IMR-90 (cell line): ENCODE measurements around the gene SLC25A12. TPM values are rescaled to one million over a fixed set of nuclear protein-coding genes. Genes with fewer than 3 reads are reported as not detected.

ENCODE experiments used
- ATAC-seq: fragments of 200-7000 bp; cut with Tn5 transposase; 2 replicates; pipeline ENCODE4 v1.9.1; 2020; ENCODE audit warnings: low read depth, mild to moderate bottlenecking, moderate library complexity
- BruUV-seq: library from RNA; stranded (reverse); fragments of 400-500 nt; replicated peaks from 2 replicates; lab custom pipeline; 2021; lab: Mats Ljungman, UMichigan
- CTCF ChIA-PET: fragments of 300-600 bp; formaldehyde crosslinking; extraction: SDS; loops from one replicate; lab custom pipeline; 2021; ENCODE audit warnings: antibody characterized with exemption; lab: Yijun Ruan, JAX
- POLR2A ChIA-PET: fragments of 300-600 bp; sonication (Branson Sonifier 250); formaldehyde crosslinking; loops from one replicate; lab custom pipeline; 2022; ENCODE audit warnings: antibody characterized with exemption; ENCODE audit not compliant: unreplicated experiment; lab: Charles Lee
- DNase-seq: peaks from one replicate; pipeline ENCODE4 v3.0.0; 2013
- H2AFZ ChIP-seq: replicated peaks from 2 replicates; pipeline ENCODE3; 2013; ENCODE audit warnings: low read length, mild to moderate bottlenecking; ENCODE audit not compliant: poor library complexity
- H2AK5ac ChIP-seq: 2 replicates; pipeline ENCODE4 v1.6.1; 2013; ENCODE audit warnings: low read depth, low read length, inconsistent platforms
- H2AK9ac ChIP-seq: replicated peaks from 2 replicates; pipeline ENCODE3; 2013; ENCODE audit warnings: mild to moderate bottlenecking, low read depth, low read length, moderate library complexity; ENCODE audit not compliant: poor library complexity
- H2BK120ac ChIP-seq: 2 replicates; pipeline ENCODE4 v1.6.1; 2013; ENCODE audit warnings: low read depth, low read length, inconsistent platforms
- H2BK15ac ChIP-seq: 3 replicates; pipeline ENCODE4 v1.6.1; 2013; ENCODE audit warnings: low read depth, low read length, inconsistent platforms
- H2BK20ac ChIP-seq: 2 replicates; pipeline ENCODE4 v1.6.1; 2013; ENCODE audit warnings: low read depth, mild to moderate bottlenecking, inconsistent platforms, low read length, moderate library complexity
- H2BK5ac ChIP-seq: 2 replicates; pipeline ENCODE4 v1.6.1; 2013; ENCODE audit warnings: mild to moderate bottlenecking, low read depth, low read length, inconsistent platforms; ENCODE audit not compliant: poor library complexity, severe bottlenecking
- H3K14ac ChIP-seq: replicated peaks from 2 replicates; pipeline ENCODE4 v1.6.1; 2013; ENCODE audit warnings: low read depth, low read length, inconsistent platforms
- H3K18ac ChIP-seq: 2 replicates; pipeline ENCODE4 v1.6.1; 2013; ENCODE audit warnings: low read depth, low read length, control low read depth
- H3K23ac ChIP-seq: 2 replicates; pipeline ENCODE4 v1.6.1; 2013; ENCODE audit warnings: low read depth, low read length, inconsistent platforms
- H3K27ac ChIP-seq: 2 replicates; pipeline ENCODE4 v1.5.1; 2013; ENCODE audit warnings: mild to moderate bottlenecking, control low read depth, low read length; ENCODE audit not compliant: insufficient read depth
- H3K27me3 ChIP-seq: 2 replicates; pipeline ENCODE4 v1.6.1; 2013; ENCODE audit warnings: low read length; ENCODE audit not compliant: control insufficient read depth, insufficient read depth
- H3K36me3 ChIP-seq: 2 replicates; pipeline ENCODE4 v1.6.1; 2013; ENCODE audit warnings: low read length, mixed read lengths; ENCODE audit not compliant: control insufficient read depth, insufficient read depth
- H3K4ac ChIP-seq: 2 replicates; pipeline ENCODE4 v1.6.1; 2013; ENCODE audit warnings: low read depth, low read length, inconsistent platforms
- H3K4me1 ChIP-seq: 2 replicates; pipeline ENCODE4 v1.6.1; 2013; ENCODE audit warnings: low read length, mixed read lengths; ENCODE audit not compliant: control insufficient read depth, insufficient read depth
- H3K4me2 ChIP-seq: 2 replicates; pipeline ENCODE4 v1.6.1; 2013; ENCODE audit warnings: low read depth, mild to moderate bottlenecking, control low read depth, low read length, moderate library complexity
- H3K4me3 ChIP-seq: 2 replicates; pipeline ENCODE4 v1.5.1; 2013; ENCODE audit warnings: low read depth, mild to moderate bottlenecking, control low read depth, low read length, moderate library complexity; ENCODE audit not compliant: insufficient read depth
- H3K56ac ChIP-seq: 2 replicates; pipeline ENCODE4 v1.6.1; 2013; ENCODE audit warnings: low read length, inconsistent platforms; ENCODE audit not compliant: insufficient read depth; ENCODE audit errors: extremely low read depth
- H3K79me1 ChIP-seq, 2 experiments: 2 replicates each; pipeline ENCODE4 v1.6.1; 2013; ENCODE audit warnings: low read length in 2 of 2, inconsistent platforms in 1 of 2, low read depth in 1 of 2
- H3K9ac ChIP-seq: 2 replicates; pipeline ENCODE4 v1.6.1; 2013; ENCODE audit warnings: low read depth, low read length, control low read depth
- H3K9me1 ChIP-seq: 2 replicates; pipeline ENCODE4 v1.6.1; 2013; ENCODE audit warnings: low read length, inconsistent platforms; ENCODE audit not compliant: insufficient read depth
- H3K9me3 ChIP-seq: 2 replicates; pipeline ENCODE4 v1.6.1; 2013; ENCODE audit warnings: low read length; ENCODE audit not compliant: control insufficient read depth, insufficient read depth
- H4K20me1 ChIP-seq: 2 replicates; pipeline ENCODE4 v1.6.1; 2013; ENCODE audit warnings: low read length, inconsistent platforms; ENCODE audit not compliant: insufficient read depth
- H4K5ac ChIP-seq: 2 replicates; pipeline ENCODE4 v1.6.1; 2013; ENCODE audit warnings: mild to moderate bottlenecking, low read depth, low read length, control low read depth
- H4K8ac ChIP-seq, 2 experiments: 2 replicates each; pipeline ENCODE4 v1.6.1; 2013; ENCODE audit warnings: low read depth in 2 of 2, low read length in 2 of 2, control low read depth in 1 of 2, inconsistent platforms in 1 of 2
- H4K91ac ChIP-seq: 2 replicates; pipeline ENCODE4 v1.6.1; 2013; ENCODE audit warnings: low read depth, low read length, inconsistent platforms; ENCODE audit not compliant: insufficient read depth
- BHLHE40 ChIP-seq: fragments of 150-350 bp; IDR thresholded peaks from 2 replicates; pipeline ENCODE4 v1.6.1; 2016; ENCODE audit warnings: mild to moderate bottlenecking, low read depth, low read length
- CTCF ChIP-seq: conservative IDR thresholded peaks from 2 replicates; pipeline ENCODE4 v1.5.1; 2012; ENCODE audit warnings: mild to moderate bottlenecking, low read depth, low read length, improper control_type of control experiment
- FOS ChIP-seq: fragments of 150-350 bp; IDR thresholded peaks from 2 replicates; pipeline ENCODE4 v1.6.1; 2016; ENCODE audit warnings: low read depth, low read length
- MAFK ChIP-seq: IDR thresholded peaks from 2 replicates; pipeline ENCODE4 v1.6.1; 2012; ENCODE audit warnings: low read depth, low read length, improper control_type of control experiment
- RAD21 ChIP-seq: IDR thresholded peaks from 2 replicates; pipeline ENCODE4 v1.6.1; 2012; ENCODE audit warnings: low read length, improper control_type of control experiment
- USF2 ChIP-seq: fragments of 150-350 bp; IDR thresholded peaks from 2 replicates; pipeline ENCODE4 v1.6.1; 2017; ENCODE audit warnings: mild to moderate bottlenecking, antibody characterized with exemption, low read length, low read depth
- dilution Hi-C: fragments of 300-500 bp; cut with HindIII; formaldehyde crosslinking; loops from one replicate; pipeline ENCODE4 v1.14.3; 2018; ENCODE audit warnings: low sequenced_read_pairs; ENCODE audit not compliant: unreplicated experiment
- in situ Hi-C: fragments of 300-500 bp; cut with MboI; formaldehyde crosslinking; loops from 3 replicates; pipeline ENCODE4 v1.14.3; 2019; ENCODE audit warnings: low sequenced_read_pairs, inconsistent platforms, mixed read lengths
- intact Hi-C: fragments of 100-400 bp; cut with micrococcal nuclease; formaldehyde crosslinking; loops from 2 replicates; pipeline ENCODE4 v1.10.0; 2022
- polyA plus RNA-seq, 3 experiments: library from polyadenylated mRNA; depleted of rRNA; stranded (reverse); fragments of >200 nt; gene quantifications; 2 replicates each; pipeline ENCODE4 v1.2.3, GENCODE V29; 2012; ENCODE audit warnings: low replicate concordance in 1 of 3
- total RNA-seq: library from RNA; depleted of rRNA; stranded (reverse); fragments of >200 nt; gene quantifications from 2 replicates; pipeline ENCODE4 v1.2.3, GENCODE V29; 2012
- TF ChIP-seq, protein P1 (sequence below): fragments of 150-350 bp; IDR thresholded peaks from 2 replicates; pipeline ENCODE4 v1.6.1; 2016; ENCODE audit warnings: low read depth, mild to moderate bottlenecking, low read length, moderate library complexity, borderline replicate concordance

Gene SLC25A12
- total and polyA plus RNA-seq, 2 of the 4 experiments (the other 2 are of a cell fraction) = 16.3 to 17.6 TPM

GRCh38 chr2:171834286-171834685 is 59.8 kb downstream of the SLC25A12 start:
- Histone ChIP-seq H4K5ac (no peak overlapping the region), H2BK120ac (no peak overlapping the region), H3K79me1 (no peaks in the 10 kb centered on the region), H3K9ac (no peak overlapping the region), H3K23ac (no peak overlapping the region), H3K9me1 (no peaks in the 10 kb centered on the region), H3K4me2 (no peak overlapping the region), H3K18ac (no peak overlapping the region), H4K91ac (no peak overlapping the region), H3K36me3 (peaks cover 36% of the 10 kb centered on the region), H2BK15ac (no peak overlapping the region), H3K14ac (no peak overlapping the region), H2BK5ac (no peak overlapping the region), H3K4ac (no peak overlapping the region), H4K20me1 (no peaks in the 10 kb centered on the region), H3K27me3 (no peaks in the 10 kb centered on the region), H3K56ac (no peak overlapping the region), H2AK9ac (no peak overlapping the region), H3K4me3 (no peak overlapping the region), H2AK5ac (no peak overlapping the region), H3K27ac (no peak overlapping the region), H4K8ac (no peak overlapping the region), H2BK20ac (no peak overlapping the region), H3K4me1 (no peaks in the 10 kb centered on the region), H2AFZ (no peak overlapping the region), H3K9me3 (peaks cover 14% of the 10 kb centered on the region)
- no TSS peak for BruUV-seq
- no peak for TF ChIP-seq FOS
- TF ChIP-seq BHLHE40 = no peak
- TF ChIP-seq CTCF = no peak
- no peak for TF ChIP-seq USF2
- TF ChIP-seq MAFK = no peak
- TF ChIP-seq, protein P1, sequence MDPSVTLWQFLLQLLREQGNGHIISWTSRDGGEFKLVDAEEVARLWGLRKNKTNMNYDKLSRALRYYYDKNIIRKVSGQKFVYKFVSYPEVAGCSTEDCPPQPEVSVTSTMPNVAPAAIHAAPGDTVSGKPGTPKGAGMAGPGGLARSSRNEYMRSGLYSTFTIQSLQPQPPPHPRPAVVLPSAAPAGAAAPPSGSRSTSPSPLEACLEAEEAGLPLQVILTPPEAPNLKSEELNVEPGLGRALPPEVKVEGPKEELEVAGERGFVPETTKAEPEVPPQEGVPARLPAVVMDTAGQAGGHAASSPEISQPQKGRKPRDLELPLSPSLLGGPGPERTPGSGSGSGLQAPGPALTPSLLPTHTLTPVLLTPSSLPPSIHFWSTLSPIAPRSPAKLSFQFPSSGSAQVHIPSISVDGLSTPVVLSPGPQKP = no peak
- TF ChIP-seq RAD21 = no peak
- CTCF ChIA-PET = interaction anchor here (0.9 kb wide), 1 partner anchor 9 kb away, joined by 3 read pairs; no protein-coding TSS in a partner anchor
- intact Hi-C loops (no loop called here), dilution Hi-C loops (no loop called here), in situ Hi-C loops (no loop called here)
- POLR2A ChIA-PET = no interaction called here
- ATAC-seq (no peak), DNase-seq (no peak)
